Measurements from ENCODE around the gene NRXN2. TPM values are rescaled to one million over a fixed set of nuclear protein-coding genes. Genes with fewer than 3 reads are reported as not detected.

NRXN2 gene
- total and polyA plus RNA-seq, 10 of the 15 experiments (the other 5 are each of a cell fraction or from before 2014, with no cell fraction given), result 0.03 to 1.4 (median 0.23) TPM

DNA sequence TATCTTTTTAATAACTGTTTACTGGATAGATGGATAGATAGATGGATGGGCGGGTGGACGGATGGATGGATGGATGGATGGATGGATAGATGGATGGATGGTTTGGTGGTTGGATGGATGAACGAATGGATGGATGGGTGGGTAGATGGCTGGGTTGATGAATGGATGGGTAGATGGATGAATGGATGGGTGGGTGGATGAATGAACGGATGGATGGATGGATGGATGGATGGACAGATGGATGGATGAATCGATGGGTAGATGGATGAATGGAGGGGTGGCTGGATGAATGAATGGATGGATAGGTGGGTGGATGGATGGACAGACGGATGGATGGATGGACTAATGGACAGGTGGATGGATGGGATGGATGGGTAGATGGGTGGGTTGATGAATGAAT is 145.8 kb downstream of the NRXN2 start (continued):
- TF ChIP-seq, protein P1, sequence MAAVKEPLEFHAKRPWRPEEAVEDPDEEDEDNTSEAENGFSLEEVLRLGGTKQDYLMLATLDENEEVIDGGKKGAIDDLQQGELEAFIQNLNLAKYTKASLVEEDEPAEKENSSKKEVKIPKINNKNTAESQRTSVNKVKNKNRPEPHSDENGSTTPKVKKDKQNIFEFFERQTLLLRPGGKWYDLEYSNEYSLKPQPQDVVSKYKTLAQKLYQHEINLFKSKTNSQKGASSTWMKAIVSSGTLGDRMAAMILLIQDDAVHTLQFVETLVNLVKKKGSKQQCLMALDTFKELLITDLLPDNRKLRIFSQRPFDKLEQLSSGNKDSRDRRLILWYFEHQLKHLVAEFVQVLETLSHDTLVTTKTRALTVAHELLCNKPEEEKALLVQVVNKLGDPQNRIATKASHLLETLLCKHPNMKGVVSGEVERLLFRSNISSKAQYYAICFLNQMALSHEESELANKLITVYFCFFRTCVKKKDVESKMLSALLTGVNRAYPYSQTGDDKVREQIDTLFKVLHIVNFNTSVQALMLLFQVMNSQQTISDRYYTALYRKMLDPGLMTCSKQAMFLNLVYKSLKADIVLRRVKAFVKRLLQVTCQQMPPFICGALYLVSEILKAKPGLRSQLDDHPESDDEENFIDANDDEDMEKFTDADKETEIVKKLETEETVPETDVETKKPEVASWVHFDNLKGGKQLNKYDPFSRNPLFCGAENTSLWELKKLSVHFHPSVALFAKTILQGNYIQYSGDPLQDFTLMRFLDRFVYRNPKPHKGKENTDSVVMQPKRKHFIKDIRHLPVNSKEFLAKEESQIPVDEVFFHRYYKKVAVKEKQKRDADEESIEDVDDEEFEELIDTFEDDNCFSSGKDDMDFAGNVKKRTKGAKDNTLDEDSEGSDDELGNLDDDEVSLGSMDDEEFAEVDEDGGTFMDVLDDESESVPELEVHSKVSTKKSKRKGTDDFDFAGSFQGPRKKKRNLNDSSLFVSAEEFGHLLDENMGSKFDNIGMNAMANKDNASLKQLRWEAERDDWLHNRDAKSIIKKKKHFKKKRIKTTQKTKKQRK (IDR thresholded peaks at IDR 0.05; ENCODE audit: low read depth, low read length), result no peak
- TF ChIP-seq SIN3A (IDR thresholded peaks at IDR 0.05; ENCODE audit: low read depth, low read length) (no peak), ZNF207 (IDR thresholded peaks at IDR 0.05; ENCODE audit: borderline replicate concordance) (no peak), CBFB (IDR thresholded peaks at IDR 0.05; ENCODE audit: low read depth) (no peak), KLF5 (IDR thresholded peaks at IDR 0.05; ENCODE audit: partially characterized antibody) (no peak), ZBED1 (IDR thresholded peaks at IDR 0.05; ENCODE audit: borderline replicate concordance) (no peak), SMAD5 (IDR thresholded peaks at IDR 0.05; ENCODE audit: low read depth) (no peak)
- TF ChIP-seq, protein P2, sequence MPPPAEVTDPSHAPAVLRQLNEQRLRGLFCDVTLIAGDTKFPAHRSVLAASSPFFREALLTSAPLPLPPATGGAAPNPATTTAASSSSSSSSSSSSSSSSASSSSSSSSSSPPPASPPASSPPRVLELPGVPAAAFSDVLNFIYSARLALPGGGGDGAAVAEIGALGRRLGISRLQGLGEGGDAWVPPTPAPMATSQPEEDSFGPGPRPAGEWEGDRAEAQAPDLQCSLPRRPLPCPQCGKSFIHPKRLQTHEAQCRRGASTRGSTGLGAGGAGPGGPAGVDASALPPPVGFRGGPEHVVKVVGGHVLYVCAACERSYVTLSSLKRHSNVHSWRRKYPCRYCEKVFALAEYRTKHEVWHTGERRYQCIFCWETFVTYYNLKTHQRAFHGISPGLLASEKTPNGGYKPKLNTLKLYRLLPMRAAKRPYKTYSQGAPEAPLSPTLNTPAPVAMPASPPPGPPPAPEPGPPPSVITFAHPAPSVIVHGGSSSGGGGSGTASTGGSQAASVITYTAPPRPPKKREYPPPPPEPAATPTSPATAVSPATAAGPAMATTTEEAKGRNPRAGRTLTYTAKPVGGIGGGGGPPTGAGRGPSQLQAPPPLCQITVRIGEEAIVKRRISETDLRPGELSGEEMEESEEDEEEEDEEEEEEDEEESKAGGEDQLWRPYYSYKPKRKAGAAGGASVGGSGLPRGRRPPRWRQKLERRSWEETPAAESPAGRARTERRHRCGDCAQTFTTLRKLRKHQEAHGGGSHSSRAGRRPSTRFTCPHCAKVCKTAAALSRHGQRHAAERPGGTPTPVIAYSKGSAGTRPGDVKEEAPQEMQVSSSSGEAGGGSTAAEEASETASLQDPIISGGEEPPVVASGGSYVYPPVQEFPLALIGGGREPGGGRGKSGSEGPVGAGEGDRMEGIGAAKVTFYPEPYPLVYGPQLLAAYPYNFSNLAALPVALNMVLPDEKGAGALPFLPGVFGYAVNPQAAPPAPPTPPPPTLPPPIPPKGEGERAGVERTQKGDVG (CRISPR knock-in tag; IDR thresholded peaks at IDR 0.05), result no peak
